GM10248 (cell line): ENCODE data around the gene TPCN1.

ENCODE experiments used
- CTCF ChIA-PET: fragments of 300-600 bp; sonication (Branson Sonifier 250); formaldehyde crosslinking; extraction: SDS; loops from one replicate; lab custom pipeline; 2021; ENCODE audit warnings: antibody characterized with exemption; lab: Yijun Ruan, JAX
- POLR2A ChIA-PET: fragments of 350-650 bp; sonication (Branson Sonifier 250); formaldehyde crosslinking; extraction: SDS; loops from one replicate; lab custom pipeline; 2020; ENCODE audit warnings: antibody characterized with exemption; lab: Yijun Ruan, JAX
- DNase-seq: peaks from one replicate; pipeline ENCODE4 v3.0.0; 2012; ENCODE audit errors: extremely low spot score
- TF ChIP-seq, protein P1 (sequence below): IDR thresholded peaks from 2 replicates; pipeline ENCODE4 v1.5.1; 2012; ENCODE audit warnings: mild to moderate bottlenecking, low read depth; ENCODE audit errors: extremely low read depth, missing control alignments, control extremely low read depth

TPCN1 gene

GRCh38 chr12:113284751-113285150 is 63.5 kb downstream of the TPCN1 start:
- POLR2A ChIA-PET: no interaction called here
- CTCF ChIA-PET: interaction anchor here (1.3 to 1.7 kb wide), 3 partner anchors 11 to 88 kb away, joined by 3 to 4 read pairs (median 4); no protein-coding TSS in a partner anchor
- TF ChIP-seq, protein P1, sequence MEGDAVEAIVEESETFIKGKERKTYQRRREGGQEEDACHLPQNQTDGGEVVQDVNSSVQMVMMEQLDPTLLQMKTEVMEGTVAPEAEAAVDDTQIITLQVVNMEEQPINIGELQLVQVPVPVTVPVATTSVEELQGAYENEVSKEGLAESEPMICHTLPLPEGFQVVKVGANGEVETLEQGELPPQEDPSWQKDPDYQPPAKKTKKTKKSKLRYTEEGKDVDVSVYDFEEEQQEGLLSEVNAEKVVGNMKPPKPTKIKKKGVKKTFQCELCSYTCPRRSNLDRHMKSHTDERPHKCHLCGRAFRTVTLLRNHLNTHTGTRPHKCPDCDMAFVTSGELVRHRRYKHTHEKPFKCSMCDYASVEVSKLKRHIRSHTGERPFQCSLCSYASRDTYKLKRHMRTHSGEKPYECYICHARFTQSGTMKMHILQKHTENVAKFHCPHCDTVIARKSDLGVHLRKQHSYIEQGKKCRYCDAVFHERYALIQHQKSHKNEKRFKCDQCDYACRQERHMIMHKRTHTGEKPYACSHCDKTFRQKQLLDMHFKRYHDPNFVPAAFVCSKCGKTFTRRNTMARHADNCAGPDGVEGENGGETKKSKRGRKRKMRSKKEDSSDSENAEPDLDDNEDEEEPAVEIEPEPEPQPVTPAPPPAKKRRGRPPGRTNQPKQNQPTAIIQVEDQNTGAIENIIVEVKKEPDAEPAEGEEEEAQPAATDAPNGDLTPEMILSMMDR: no peak
- DNase-seq: no peak

- TF ChIP-seq, protein P1: no peak
- no peak for DNase-seq
- ChIA-PET POLR2A (no interaction called here), CTCF (no interaction called here)
These were observed 64.7 kb downstream of the TPCN1 start for GRCh38 chr12:113285679-113286610.

GRCh38 chr12:113286712-113287111 is 65.4 kb downstream of the TPCN1 start:
- DNase-seq: no peak
- TF ChIP-seq, protein P1: no peak
- POLR2A ChIA-PET: no interaction called here
- CTCF ChIA-PET: no interaction called here

DNA sequence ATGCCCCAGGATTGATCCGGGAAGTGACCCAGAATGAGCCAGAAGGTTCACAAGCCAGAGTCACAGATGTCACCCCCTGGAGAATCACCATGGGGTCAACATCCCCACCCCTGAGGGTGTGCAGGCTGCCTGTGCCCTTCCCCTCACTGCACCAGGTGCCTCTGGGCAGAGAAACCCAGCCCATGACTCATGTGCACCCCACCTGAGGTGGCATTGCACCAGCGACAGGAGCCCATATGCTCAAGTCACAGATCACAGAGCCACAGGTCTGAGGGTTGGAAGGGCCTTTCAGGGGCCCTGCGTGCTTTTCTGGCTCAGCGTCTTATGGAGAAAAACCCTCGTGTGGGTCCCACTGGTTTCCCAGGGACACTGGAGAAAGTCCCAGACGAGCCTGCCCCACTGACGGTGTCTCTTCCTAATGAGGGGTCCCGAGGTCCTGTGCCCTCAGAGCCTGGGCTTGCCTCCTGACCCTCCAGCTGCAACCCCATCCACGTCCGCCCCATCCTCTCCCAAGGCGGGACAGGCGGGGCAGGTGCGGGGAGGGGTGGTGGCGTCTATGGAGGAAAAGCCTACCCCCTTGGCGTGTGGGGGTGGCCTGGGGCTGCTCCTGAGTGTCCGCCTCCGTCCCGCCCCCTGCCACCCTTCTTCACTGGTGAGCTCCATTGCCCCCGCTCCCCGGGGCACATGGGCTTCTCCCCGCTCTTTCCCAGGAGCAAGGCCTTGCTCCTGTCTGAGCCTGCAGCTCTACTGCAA is 66.1 kb downstream of the TPCN1 start:
- CTCF ChIA-PET: no interaction called here
- POLR2A ChIA-PET: no interaction called here
- TF ChIP-seq, protein P1: no peak
- no peak for DNase-seq

GRCh38 chr12:113287899-113288282 is 66.6 kb downstream of the TPCN1 start:
- TF ChIP-seq, protein P1: no peak
- POLR2A ChIA-PET: no interaction called here
- CTCF ChIA-PET: no interaction called here
- no peak for DNase-seq

- CTCF ChIA-PET: interaction anchor here (1.1 kb wide), 1 partner anchor 115 kb away, joined by 3 read pairs; no protein-coding TSS in a partner anchor
- no peak for DNase-seq
- TF ChIP-seq, protein P1: no peak
- POLR2A ChIA-PET: no interaction called here
These were observed 68.1 kb downstream of the TPCN1 start for GRCh38 chr12:113289361-113289760.
